Activated CD4-positive, alpha-beta T cell treated with anti-CD3 and anti-CD28 coated beads for 36 hours (primary cell): ENCODE results near the gene PLEKHM3. TPM values are rescaled to one million over a fixed set of nuclear protein-coding genes. Genes with fewer than 3 reads are reported as not detected.
"Not testable (repeated sequence)": the region's sequence is repeated elsewhere in the genome, so short reads cannot be mapped to it uniquely, and the experiment has no call there.

Experiments
- ATAC-seq: fragments of 200-7000 bp; cut with Tn5 transposase; one replicate; pipeline ENCODE4 v1.10.0; 2021; ENCODE audit warnings: mild to moderate bottlenecking, moderate library complexity
- CTCF ChIA-PET: fragments of 350-600 bp; sonication (Branson Sonifier 250); formaldehyde crosslinking; loops from one replicate; lab custom pipeline; 2021; ENCODE audit warnings: antibody characterized with exemption; lab: Charles Lee
- POLR2A ChIA-PET: fragments of 350-600 bp; sonication (Branson Sonifier 250); formaldehyde crosslinking; loops from one replicate; lab custom pipeline; 2021; ENCODE audit warnings: antibody characterized with exemption, inconsistent platforms; lab: Charles Lee
- DNase-seq: peaks from one replicate; pipeline ENCODE4 v3.0.0-alpha.2; 2020
- H3K27ac Mint-ChIP-seq: one replicate; pipeline ENCODE4 v1.8.0; 2021; ENCODE audit warnings: mixed read lengths
- H3K27me3 Mint-ChIP-seq: one replicate; pipeline ENCODE4 v1.8.0; 2021; ENCODE audit warnings: mixed read lengths
- H3K36me3 Mint-ChIP-seq: one replicate; pipeline ENCODE4 v1.8.0; 2021; ENCODE audit warnings: low read depth, mixed read lengths
- H3K4me1 Mint-ChIP-seq: one replicate; pipeline ENCODE4 v1.8.0; 2021; ENCODE audit warnings: mixed read lengths
- H3K4me3 Mint-ChIP-seq: one replicate; pipeline ENCODE4 v1.8.0; 2021; ENCODE audit warnings: mild to moderate bottlenecking, moderate library complexity, mixed read lengths
- H3K9me3 Mint-ChIP-seq: one replicate; pipeline ENCODE4 v1.8.0; 2021; ENCODE audit warnings: low read depth, mixed read lengths
- intact Hi-C, 2 experiments: fragments of 100-400 bp; cut with DNase I in 1 of 2; cut with micrococcal nuclease in 1 of 2; formaldehyde crosslinking; loops; one replicate each; pipeline versions ENCODE4 v1.14.2 to v1.15.1; 2022 to 2024; cut with DNase I, micrococcal nuclease
- total RNA-seq, 2 experiments: library from RNA; stranded (reverse); gene quantifications; one replicate each; pipeline ENCODE4 v1.2.3, GENCODE V29; 2021

Gene PLEKHM3
- total RNA-seq, 2 experiments from 2014 or later, result 4.5 to 5.2 TPM

DNA sequence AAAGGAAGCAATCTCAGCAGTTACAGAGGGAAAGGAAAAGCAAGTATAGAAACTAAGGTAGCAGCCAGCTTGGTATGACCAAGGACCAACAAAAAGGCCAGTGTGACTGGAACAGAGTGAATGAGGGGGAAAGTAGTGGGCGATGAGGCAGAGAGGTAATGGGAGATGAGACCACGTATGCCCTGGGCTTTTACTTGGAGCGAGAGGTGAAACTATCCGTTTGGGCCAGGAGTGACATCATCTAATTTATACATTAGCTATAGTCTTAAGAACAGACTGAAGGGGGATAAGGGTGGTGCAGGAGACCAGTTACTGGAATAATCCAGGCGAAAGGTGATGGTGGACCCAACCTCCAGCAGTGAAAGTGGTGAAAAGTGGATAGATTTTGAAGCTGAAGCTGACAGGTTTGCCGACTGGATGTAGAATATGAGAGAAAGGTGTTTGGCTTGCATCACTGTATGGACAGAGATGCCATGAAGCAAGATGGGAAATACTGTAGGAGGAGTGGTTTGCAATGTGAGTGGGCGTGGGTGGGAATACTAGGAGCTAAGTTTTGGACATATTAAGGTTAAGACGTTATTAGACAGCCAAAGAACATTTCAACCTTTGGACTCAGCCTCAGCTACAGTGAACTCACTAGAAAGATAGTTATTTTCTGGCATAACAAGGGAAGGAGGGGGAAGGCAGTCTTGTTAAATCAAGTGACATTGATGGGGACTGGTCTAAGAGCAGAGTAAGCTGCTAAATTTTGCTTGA, 106.0 kb downstream of the PLEKHM3 start:
- no peak overlapping the region for H3K4me3 Mint-ChIP-seq
- H3K36me3 Mint-ChIP-seq, result peaks cover 3% of the 10 kb centered on the region
- H3K27me3 Mint-ChIP-seq, result no peaks in the 10 kb centered on the region
- CTCF ChIA-PET, result interaction anchor here (0.7 to 1.5 kb wide), 2 partner anchors 36 to 77 kb away, joined by 4 read pairs; no protein-coding TSS in a partner anchor
- H3K27ac Mint-ChIP-seq, result no peak overlapping the region
- intact Hi-C loops, result no loop called here
- ATAC-seq, result no peak
- POLR2A ChIA-PET, result no interaction called here
- DNase-seq, result no peak
- H3K4me1 Mint-ChIP-seq, result no peaks in the 10 kb centered on the region
- no peaks in the 10 kb centered on the region for H3K9me3 Mint-ChIP-seq

DNA sequence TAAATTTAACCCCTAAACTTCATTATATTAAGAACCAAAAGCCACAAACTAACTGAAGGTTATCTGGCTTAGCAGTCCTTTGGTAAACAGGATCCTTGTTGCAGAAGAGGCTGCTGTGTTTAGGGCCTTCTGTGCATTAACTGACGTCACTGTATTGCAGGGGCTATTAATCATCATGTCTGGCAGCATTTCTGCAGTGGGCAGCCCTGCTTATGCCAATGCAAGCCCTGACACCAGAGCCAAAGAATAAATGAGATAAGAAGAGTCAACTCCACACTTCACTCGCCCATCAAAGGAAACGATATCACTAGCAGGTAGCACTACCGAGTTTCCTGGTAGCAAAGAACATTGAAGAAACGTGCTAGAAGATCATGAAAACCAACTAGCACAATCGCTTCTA, 110.6 kb downstream of the PLEKHM3 start:
- ChIA-PET POLR2A (no interaction called here), CTCF (no interaction called here)
- Mint-ChIP-seq H3K4me1 (no peaks in the 10 kb centered on the region), H3K4me3 (no peak overlapping the region), H3K9me3 (no peaks in the 10 kb centered on the region), H3K36me3 (peaks cover 16% of the 10 kb centered on the region), H3K27me3 (no peaks in the 10 kb centered on the region), H3K27ac (no peak overlapping the region)
- ATAC-seq (no peak), DNase-seq (no peak)
- intact Hi-C loops, result no loop called here

DNA sequence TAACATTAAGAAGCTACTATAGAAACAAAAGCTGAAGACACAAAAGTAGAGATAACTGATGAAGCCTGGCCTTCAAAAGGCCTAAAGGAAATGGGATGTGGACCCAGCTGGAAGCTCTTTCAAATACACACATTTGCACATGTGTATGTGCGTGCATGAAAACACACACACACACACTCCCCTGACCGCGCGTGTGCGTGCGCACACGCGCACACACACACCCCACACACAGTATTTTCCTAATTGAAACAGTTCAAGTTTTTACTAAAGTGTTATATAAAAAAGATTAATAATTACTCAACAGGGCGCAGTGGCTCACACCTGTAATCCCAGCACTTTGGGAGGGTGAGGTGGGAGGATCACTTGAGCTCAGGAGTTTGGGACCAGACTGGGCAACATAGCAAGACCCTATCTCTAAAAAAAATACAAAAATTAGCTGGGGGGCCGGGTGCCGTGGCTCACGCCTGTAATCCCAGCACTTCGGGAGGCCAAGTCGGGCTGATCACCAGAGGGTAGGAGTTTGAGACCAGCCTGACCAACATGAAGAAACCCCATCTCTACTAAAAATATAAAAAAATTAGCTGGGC, 111.5 kb downstream of the PLEKHM3 start:
- ATAC-seq (no peak), DNase-seq (no peak)
- no peak overlapping the region for H3K4me3 Mint-ChIP-seq
- intact Hi-C loops, result no loop called here
- no peaks in the 10 kb centered on the region for H3K27me3 Mint-ChIP-seq
- CTCF ChIA-PET, result interaction anchor here (0.7 to 1.7 kb wide), 4 partner anchors 15 to 1453 kb away, joined by 3 to 4 read pairs (median 3); no protein-coding TSS in a partner anchor
- POLR2A ChIA-PET, result no interaction called here
- peaks cover 16% of the 10 kb centered on the region for H3K36me3 Mint-ChIP-seq
- H3K9me3 Mint-ChIP-seq, result no peaks in the 10 kb centered on the region
- H3K27ac Mint-ChIP-seq, result no peak overlapping the region
- no peaks in the 10 kb centered on the region for H3K4me1 Mint-ChIP-seq

DNA sequence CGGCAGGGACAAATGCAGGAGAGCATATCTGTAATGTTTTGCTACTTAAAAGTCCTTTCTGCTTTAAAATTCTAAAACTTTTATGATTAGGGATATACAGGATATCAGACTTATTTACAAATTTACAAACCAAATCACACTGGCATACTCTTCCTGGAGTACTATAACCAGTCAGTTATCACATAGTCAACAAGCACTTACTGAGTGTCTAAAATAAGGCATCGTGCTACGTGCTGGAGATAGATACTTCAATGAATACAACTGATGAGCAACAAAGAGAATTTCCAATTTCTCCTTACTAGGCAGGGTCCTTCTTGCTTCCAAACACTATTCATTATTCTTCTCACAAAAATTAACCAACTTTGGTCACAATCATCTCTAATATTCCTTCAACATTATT, 113.5 kb downstream of the PLEKHM3 start:
- no peaks in the 10 kb centered on the region for H3K4me1 Mint-ChIP-seq
- DNase-seq (no peak), ATAC-seq (no peak)
- ChIA-PET POLR2A (no interaction called here), CTCF (no interaction called here)
- H3K27me3 Mint-ChIP-seq, result no peaks in the 10 kb centered on the region
- H3K27ac Mint-ChIP-seq, result no peak overlapping the region
- H3K4me3 Mint-ChIP-seq, result no peak overlapping the region
- peaks cover 19% of the 10 kb centered on the region for H3K36me3 Mint-ChIP-seq
- intact Hi-C loops, result no loop called here
- no peaks in the 10 kb centered on the region for H3K9me3 Mint-ChIP-seq

DNA sequence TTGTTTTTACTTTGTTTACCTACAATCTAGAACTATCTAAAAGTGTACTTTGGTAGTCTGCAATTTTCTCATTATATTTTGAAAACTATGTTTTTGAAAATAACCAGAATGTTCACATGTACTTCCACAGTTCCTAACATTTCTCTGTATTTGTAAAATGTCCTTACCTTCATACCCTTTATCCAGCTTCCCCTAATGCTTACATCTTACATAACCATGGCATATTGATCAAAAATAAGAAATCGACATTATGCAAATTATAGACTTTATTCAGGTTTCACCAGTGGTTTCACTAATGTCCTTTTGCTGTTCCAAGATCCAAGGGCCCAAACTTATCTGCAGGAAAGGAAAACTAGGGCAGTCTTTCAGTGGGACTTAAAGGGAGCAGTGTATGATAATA, 114.1 kb downstream of the PLEKHM3 start:
- ChIA-PET CTCF (no interaction called here), POLR2A (no interaction called here)
- DNase-seq (no peak), ATAC-seq (no peak)
- intact Hi-C loops, result no loop called here
- H3K9me3 Mint-ChIP-seq, result no peaks in the 10 kb centered on the region
- H3K4me1 Mint-ChIP-seq, result no peaks in the 10 kb centered on the region
- H3K4me3 Mint-ChIP-seq, result no peak overlapping the region
- H3K27ac Mint-ChIP-seq, result no peak overlapping the region
- H3K27me3 Mint-ChIP-seq, result no peaks in the 10 kb centered on the region
- peaks cover 19% of the 10 kb centered on the region for H3K36me3 Mint-ChIP-seq

DNA sequence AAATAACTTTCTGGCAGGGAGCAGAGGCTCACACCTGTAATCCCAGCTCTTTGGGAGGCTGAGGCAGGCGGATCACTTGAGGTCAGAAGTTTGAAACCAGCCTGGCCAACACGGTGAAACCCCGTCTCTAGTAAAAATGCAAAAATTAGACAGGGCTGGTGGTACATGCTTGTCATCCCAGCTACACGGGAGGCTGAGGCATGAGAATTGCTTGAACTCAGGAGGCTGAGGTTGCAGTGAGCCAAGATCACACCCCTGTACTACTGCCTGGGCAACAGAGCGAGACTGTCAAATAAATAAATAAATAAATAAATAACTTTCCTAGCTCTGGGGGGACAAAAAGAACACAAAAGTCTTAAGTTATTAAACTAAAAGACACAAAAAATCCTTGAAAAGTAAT, 118.8 kb downstream of the PLEKHM3 start:
- ATAC-seq, DNase-seq, H3K27ac Mint-ChIP-seq, H3K4me3 Mint-ChIP-seq, CTCF ChIA-PET, H3K27me3 Mint-ChIP-seq, H3K4me1 Mint-ChIP-seq, H3K36me3 Mint-ChIP-seq, POLR2A ChIA-PET, intact Hi-C loops, H3K9me3 Mint-ChIP-seq: not testable (repeated sequence)

DNA sequence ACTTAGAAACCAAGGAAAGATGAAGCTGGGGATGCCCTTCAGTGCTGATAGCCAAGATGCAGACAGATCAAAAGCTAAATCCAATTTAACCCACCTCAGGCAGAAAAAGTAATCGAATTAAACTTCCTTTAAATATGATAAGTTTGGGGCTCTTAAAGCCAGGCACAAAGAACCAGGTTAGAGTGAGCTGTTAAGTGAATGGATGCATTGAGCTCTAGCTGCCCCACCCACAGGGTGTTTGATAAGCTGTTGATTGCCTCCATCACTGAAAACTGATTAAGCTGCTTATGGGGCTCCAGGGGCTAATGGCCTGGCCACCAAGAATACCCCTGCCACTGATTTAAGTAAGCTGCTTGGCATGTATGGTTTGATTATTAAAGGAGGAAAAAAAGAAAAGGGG, 119.8 kb downstream of the PLEKHM3 start:
- DNase-seq (no peak), ATAC-seq (no peak)
- Mint-ChIP-seq H3K4me1 (no peaks in the 10 kb centered on the region), H3K4me3 (no peak overlapping the region), H3K27ac (no peak overlapping the region), H3K27me3 (no peaks in the 10 kb centered on the region), H3K36me3 (peaks cover 3% of the 10 kb centered on the region), H3K9me3 (no peaks in the 10 kb centered on the region)
- ChIA-PET POLR2A (no interaction called here), CTCF (interaction anchor here (1.5 kb wide), 1 partner anchor 53 kb away, joined by 5 read pairs; no protein-coding TSS in a partner anchor)
- intact Hi-C loops, result no loop called here

DNA sequence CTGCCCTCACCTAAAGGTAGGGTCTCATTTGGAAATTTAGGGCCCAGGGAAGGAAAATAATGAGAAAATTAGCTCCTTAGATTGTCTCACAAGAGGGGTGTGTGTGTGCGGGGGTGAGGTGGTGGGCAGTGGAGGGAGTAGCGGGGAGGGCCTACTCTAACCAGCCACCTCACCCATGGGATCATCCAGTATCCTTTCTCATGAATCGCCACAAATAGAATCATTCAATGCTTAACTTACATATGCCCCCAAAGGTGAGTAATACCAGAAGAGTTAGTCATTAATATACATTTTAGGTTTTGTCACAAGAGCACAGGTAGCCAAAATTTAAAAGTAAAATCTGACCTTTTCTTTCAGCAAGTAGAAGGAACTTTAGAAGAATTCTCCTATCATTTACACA, 122.1 kb downstream of the PLEKHM3 start:
- H3K27ac Mint-ChIP-seq, result no peak overlapping the region
- CTCF ChIA-PET, result interaction anchor here (0.7 kb wide), 1 partner anchor 34 kb away, joined by 3 read pairs; no protein-coding TSS in a partner anchor

DNA sequence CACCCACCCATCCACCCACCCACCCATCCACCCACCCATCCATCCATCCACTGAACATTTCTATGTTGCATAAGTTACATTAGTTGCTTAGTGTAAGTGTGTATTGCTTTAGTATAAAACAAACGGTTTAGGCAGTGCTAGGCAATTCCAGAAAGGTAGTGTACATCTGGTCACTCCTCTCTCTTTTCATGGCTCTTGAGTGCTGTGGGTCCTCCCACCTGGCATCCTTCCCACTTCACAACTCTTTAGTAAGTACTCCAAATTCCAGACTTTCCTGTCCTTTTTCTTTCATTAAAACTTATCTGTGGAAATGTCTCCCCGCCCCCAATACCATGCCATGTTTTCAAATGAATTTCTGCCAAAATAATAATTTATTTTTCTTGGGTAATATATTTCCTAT, 122.5 kb downstream of the PLEKHM3 start:
- Mint-ChIP-seq H3K27ac (no peak overlapping the region), H3K27me3 (no peaks in the 10 kb centered on the region), H3K9me3 (no peaks in the 10 kb centered on the region), H3K36me3 (peaks cover 5% of the 10 kb centered on the region), H3K4me1 (no peaks in the 10 kb centered on the region), H3K4me3 (no peak overlapping the region)
- CTCF ChIA-PET, result no interaction called here
- ATAC-seq (no peak), DNase-seq (no peak)
- intact Hi-C loops, result no loop called here
- POLR2A ChIA-PET, result no interaction called here

More for the DNA sequence above, 122.1 kb downstream of the PLEKHM3 start:
- no peak for ATAC-seq
- H3K4me3 Mint-ChIP-seq, result no peak overlapping the region
- intact Hi-C loops, result no loop called here
- POLR2A ChIA-PET, result no interaction called here
- DNase-seq, result no peak
- no peaks in the 10 kb centered on the region for H3K9me3 Mint-ChIP-seq
- peaks cover 5% of the 10 kb centered on the region for H3K36me3 Mint-ChIP-seq
- no peaks in the 10 kb centered on the region for H3K27me3 Mint-ChIP-seq
- H3K4me1 Mint-ChIP-seq, result no peaks in the 10 kb centered on the region

DNA sequence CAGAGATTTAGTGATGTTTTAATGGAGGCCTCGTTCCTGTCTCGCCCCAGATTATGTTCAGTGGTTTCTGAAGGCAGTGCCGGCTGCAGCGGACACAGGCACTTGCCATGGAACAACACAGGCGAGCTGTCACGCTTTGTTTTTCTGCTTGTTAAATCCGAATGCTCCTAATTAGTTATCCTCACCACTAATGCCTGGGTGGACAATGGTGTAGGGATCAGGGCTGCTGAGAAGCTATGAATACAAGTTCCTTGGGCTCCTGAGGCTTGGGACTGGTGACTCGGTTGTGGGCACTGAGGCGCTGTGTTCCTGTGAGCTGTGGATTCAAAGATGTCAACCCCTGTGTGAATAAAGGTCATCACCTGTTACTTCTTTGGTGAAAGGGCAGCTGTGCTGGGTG, 123.5 kb downstream of the PLEKHM3 start:
- DNase-seq (no peak), ATAC-seq (no peak)
- intact Hi-C loops, result no loop called here
- CTCF ChIA-PET, result interaction anchor here (1.2 kb wide), 1 partner anchor 16 kb away, joined by 4 read pairs; no protein-coding TSS in a partner anchor
- Mint-ChIP-seq H3K9me3 (no peaks in the 10 kb centered on the region), H3K4me1 (no peaks in the 10 kb centered on the region), H3K36me3 (peaks cover 3% of the 10 kb centered on the region), H3K4me3 (no peak overlapping the region), H3K27me3 (no peaks in the 10 kb centered on the region), H3K27ac (no peak overlapping the region)
- POLR2A ChIA-PET, result no interaction called here

DNA sequence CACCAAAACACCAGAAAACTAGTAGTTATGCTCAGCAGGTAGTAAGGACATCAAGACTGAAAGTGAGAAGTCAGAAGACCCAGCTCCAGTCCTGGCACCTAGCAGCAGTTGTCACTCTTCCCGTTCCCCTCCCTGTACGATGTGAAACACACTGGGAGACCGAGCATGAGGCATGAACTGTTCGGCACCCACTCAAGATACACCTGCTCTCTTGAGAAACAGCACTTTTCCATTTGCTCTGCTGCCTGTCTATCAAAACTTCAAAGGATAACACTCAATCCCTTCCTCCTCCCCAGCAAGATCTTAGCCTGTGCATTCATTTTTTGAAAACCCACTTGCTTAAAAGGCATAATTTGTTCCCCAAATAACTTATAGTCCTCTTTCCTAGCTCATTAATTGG, 123.9 kb downstream of the PLEKHM3 start:
- ChIA-PET CTCF (interaction anchor here (0.9 to 1.2 kb wide), 2 partner anchors 16 to 72 kb away, joined by 3 to 4 read pairs; no protein-coding TSS in a partner anchor), POLR2A (no interaction called here)
- Mint-ChIP-seq H3K27ac (no peak overlapping the region), H3K36me3 (peaks cover 3% of the 10 kb centered on the region), H3K4me3 (no peak overlapping the region), H3K27me3 (no peaks in the 10 kb centered on the region), H3K4me1 (no peaks in the 10 kb centered on the region), H3K9me3 (no peaks in the 10 kb centered on the region)
- DNase-seq (no peak), ATAC-seq (no peak)
- intact Hi-C loops, result no loop called here

DNA sequence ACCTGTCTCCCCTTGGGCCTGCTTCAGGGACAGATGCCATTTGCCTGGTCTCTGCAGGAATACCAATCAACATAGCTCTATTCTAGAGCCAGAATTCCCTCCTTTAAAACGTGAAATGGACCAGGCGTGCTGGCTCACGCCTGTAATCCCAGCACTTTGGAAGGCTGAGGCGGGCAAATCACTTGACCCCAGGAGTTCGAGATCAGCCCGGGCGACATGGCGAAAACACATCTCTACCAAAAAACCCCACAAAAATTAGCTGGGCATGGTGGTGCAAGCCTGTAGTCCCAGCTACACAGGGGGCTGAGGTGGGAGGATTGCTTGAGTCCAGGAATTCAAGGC, 127.0 kb downstream of the PLEKHM3 start:
- Mint-ChIP-seq H3K27ac (no peak overlapping the region), H3K9me3 (no peaks in the 10 kb centered on the region), H3K36me3 (peaks cover 3% of the 10 kb centered on the region), H3K4me3 (no peak overlapping the region), H3K27me3 (no peaks in the 10 kb centered on the region), H3K4me1 (no peaks in the 10 kb centered on the region)
- ChIA-PET CTCF (interaction anchor here (0.6 to 0.9 kb wide), 2 partner anchors 15 to 161 kb away, joined by 3 read pairs; no protein-coding TSS in a partner anchor), POLR2A (no interaction called here)
- intact Hi-C loops, result no loop called here
- DNase-seq (no peak), ATAC-seq (no peak)
